ENCODE data around the gene NKX1-1.

GRCh38 chr4:1381181-1381621 lies 25.0 kb downstream of the NKX1-1 start:
- TF ChIP-seq CTCF (optimal IDR thresholded peaks at IDR 0.05 in 1 of 3, IDR thresholded peaks at IDR 0.05 in 1 of 3, conservative IDR thresholded peaks at IDR 0.05 in 1 of 3; ENCODE audit: extremely low read depth in 1 of 3, insufficient read depth in 2 of 3, low read length in 3 of 3): no peak
- TF ChIP-seq EZH2 (IDR thresholded peaks at IDR 0.05; ENCODE audit: low read length): no peak
